ENCODE results near the gene MRPL17.

GRCh38 chr11:6637871-6638270 lies 45.3 kb downstream of the MRPL17 start:
- TF ChIP-seq ZNF274 (IDR thresholded peaks at IDR 0.05; ENCODE audit: low read depth, low read length) (no peak), SUZ12 (IDR thresholded peaks at IDR 0.05; ENCODE audit: extremely low read depth, insufficient read depth, insufficient read length) (no peak)

Measured in NT2/D1 (cell line).